H1 (cell line): ENCODE measurements around the gene FREM1. TPM values are rescaled to one million over a fixed set of nuclear protein-coding genes. Genes with fewer than 3 reads are reported as not detected.

Experiments used
- CTCF ChIA-PET: fragments of 300-600 bp; sonication (Branson Sonifier 250); formaldehyde crosslinking; loops from one replicate; lab custom pipeline; 2021; ENCODE audit not compliant: partially characterized antibody; lab: Charles Lee
- POLR2A ChIA-PET: fragments of 300-600 bp; sonication (Branson Sonifier 250); formaldehyde crosslinking; loops from one replicate; lab custom pipeline; 2021; ENCODE audit warnings: inconsistent platforms; ENCODE audit not compliant: partially characterized antibody; lab: Charles Lee
- DNase-seq, 2 experiments: peaks; one replicate each; pipeline versions ENCODE4 v3.0.0 to v3.0.0-alpha.2; 2010 to 2022; ENCODE audit warnings: low spot score in 2 of 2, low read depth in 1 of 2, mixed read lengths in 1 of 2
- FAIRE-seq: peaks from 2 replicates; lab custom pipeline; 2011; peaks lifted over from hg19 to GRCh38; lab: Jason Lieb, UNC
- H2AFZ ChIP-seq: 2 replicates; pipeline ENCODE4 v1.8.1; 2012; ENCODE audit warnings: low read length, inconsistent platforms
- H2AK5ac ChIP-seq: 2 replicates; pipeline ENCODE4 v1.6.1; 2013; ENCODE audit warnings: low read depth, low read length
- H2BK120ac ChIP-seq: replicated peaks from 2 replicates; pipeline ENCODE3; 2013; ENCODE audit warnings: low read depth, low read length, inconsistent platforms
- H2BK12ac ChIP-seq: 2 replicates; pipeline ENCODE4 v1.6.1; 2013; ENCODE audit warnings: low read depth, low read length
- H2BK15ac ChIP-seq: 2 replicates; pipeline ENCODE4 v1.6.1; 2013; ENCODE audit warnings: low read length
- H2BK20ac ChIP-seq: 2 replicates; pipeline ENCODE4 v1.6.1; 2013; ENCODE audit warnings: low read length
- H2BK5ac ChIP-seq: 2 replicates; pipeline ENCODE4 v1.6.1; 2013; ENCODE audit warnings: low read depth, low read length
- H3K14ac ChIP-seq: 2 replicates; pipeline ENCODE4 v1.6.1; 2013; ENCODE audit warnings: inconsistent platforms; ENCODE audit not compliant: insufficient read length
- H3K18ac ChIP-seq: 2 replicates; pipeline ENCODE4 v1.6.1; 2013; ENCODE audit warnings: low read length; ENCODE audit errors: extremely low read depth
- H3K23ac ChIP-seq: 2 replicates; pipeline ENCODE4 v1.6.1; 2013; ENCODE audit warnings: inconsistent platforms; ENCODE audit not compliant: insufficient read length
- H3K23me2 ChIP-seq: 2 replicates; pipeline ENCODE4 v1.6.1; 2013; ENCODE audit warnings: low read depth, low read length
- H3K27ac ChIP-seq: 2 replicates; pipeline ENCODE4 v1.6.1; 2011; ENCODE audit warnings: low read depth, low read length, inconsistent platforms
- H3K27me3 ChIP-seq, 4 experiments: replicated peaks in 1 of 4; 1 replicate in 1 of 4; 2 replicates in 3 of 4; pipeline versions ENCODE4 v1.6.1 to v1.8.1; 2011 to 2013; ENCODE audit warnings: low read length in 3 of 4, mild to moderate bottlenecking in 3 of 4, inconsistent platforms in 2 of 4, mixed read lengths in 2 of 4, moderate library complexity in 1 of 4; ENCODE audit not compliant: control insufficient read depth in 3 of 4, insufficient read depth in 3 of 4; ENCODE audit errors: extremely low read depth in 1 of 4
- H3K36me3 ChIP-seq, 4 experiments: 2 replicates each; pipeline versions ENCODE4 v1.6.1 to v1.8.1; 2011 to 2013; ENCODE audit warnings: mild to moderate bottlenecking in 4 of 4, low read length in 3 of 4, moderate library complexity in 2 of 4, control low read depth in 1 of 4, inconsistent platforms in 1 of 4; ENCODE audit not compliant: insufficient read depth in 4 of 4, control insufficient read depth in 2 of 4
- H3K4ac ChIP-seq: replicated peaks from 2 replicates; pipeline ENCODE3; 2013; ENCODE audit warnings: low read length, low read depth, mixed read lengths, inconsistent platforms; ENCODE audit not compliant: insufficient read length
- H3K4me1 ChIP-seq, 4 experiments: replicated peaks in 1 of 4; 1 replicate in 1 of 4; 2 replicates in 3 of 4; pipeline versions ENCODE4 v1.6.1 to v1.8.1; 2011 to 2013; ENCODE audit warnings: low read length in 3 of 4, inconsistent platforms in 2 of 4, mixed read lengths in 1 of 4; ENCODE audit not compliant: insufficient read depth in 4 of 4, control insufficient read depth in 3 of 4
- H3K4me2 ChIP-seq, 2 experiments: 2 replicates each; pipeline versions ENCODE4 v1.6.1 to v1.8.1; 2011 to 2013; ENCODE audit warnings: low read depth in 2 of 2, low read length in 2 of 2, control low read depth in 1 of 2, inconsistent platforms in 1 of 2, mild to moderate bottlenecking in 1 of 2; ENCODE audit not compliant: insufficient read depth in 1 of 2
- H3K4me3 ChIP-seq, 4 experiments: fragments of 200-600, 300-600 bp in 1 of 4; sonication (generic), shearing (Covaris generic), sonication (Bioruptor Twin) in 1 of 4; 2 replicates each; pipeline versions ENCODE4 v1.5.1 to v1.8.1; 2011 to 2016; ENCODE audit warnings: low read length in 4 of 4, low read depth in 3 of 4, control low read depth in 2 of 4, inconsistent platforms in 2 of 4, mild to moderate bottlenecking in 2 of 4, mixed read lengths in 1 of 4, moderate library complexity in 1 of 4; ENCODE audit not compliant: insufficient read depth in 2 of 4; ENCODE audit errors: extremely low read depth in 1 of 4
- H3K56ac ChIP-seq: replicated peaks from 2 replicates; pipeline ENCODE3; 2013; ENCODE audit warnings: low read depth, mild to moderate bottlenecking, mixed read lengths, low read length, inconsistent platforms; ENCODE audit not compliant: insufficient read length
- H3K79me1 ChIP-seq: 2 replicates; pipeline ENCODE4 v1.6.1; 2013; ENCODE audit warnings: low read depth, low read length, control low read depth
- H3K79me2 ChIP-seq, 2 experiments: 2 replicates each; pipeline versions ENCODE4 v1.6.1 to v1.8.1; 2012 to 2013; ENCODE audit warnings: low read length in 2 of 2, mild to moderate bottlenecking in 2 of 2, inconsistent platforms in 1 of 2; ENCODE audit not compliant: insufficient read depth in 2 of 2, control insufficient read depth in 1 of 2
- H3K9ac ChIP-seq, 4 experiments: replicated peaks in 1 of 4; 1 replicate in 1 of 4; 2 replicates in 3 of 4; pipeline versions ENCODE4 v1.6.1 to v1.8.1; 2011 to 2013; ENCODE audit warnings: low read depth in 3 of 4, low read length in 3 of 4, control low read depth in 2 of 4, mild to moderate bottlenecking in 2 of 4, moderate library complexity in 2 of 4, inconsistent platforms in 1 of 4; ENCODE audit errors: extremely low read depth in 1 of 4
- H3K9me3 ChIP-seq, 2 experiments: 2 replicates each; pipeline versions ENCODE4 v1.6.1 to v1.8.1; 2012 to 2013; ENCODE audit warnings: mild to moderate bottlenecking in 2 of 2, moderate library complexity in 2 of 2, control low read depth in 1 of 2, inconsistent platforms in 1 of 2, low read depth in 1 of 2, low read length in 1 of 2, mixed read lengths in 1 of 2; ENCODE audit not compliant: insufficient read depth in 2 of 2
- H4K20me1 ChIP-seq, 2 experiments: replicated peaks in 1 of 2; 2 replicates each; pipeline versions ENCODE3 to v1.8.1; 2011 to 2013; ENCODE audit warnings: inconsistent platforms in 2 of 2, low read length in 2 of 2, mild to moderate bottlenecking in 1 of 2; ENCODE audit not compliant: insufficient read depth in 2 of 2, control insufficient read depth in 1 of 2
- H4K5ac ChIP-seq: 2 replicates; pipeline ENCODE4 v1.6.1; 2013; ENCODE audit warnings: low read length, low read depth, mixed read lengths, inconsistent platforms; ENCODE audit not compliant: insufficient read length
- H4K8ac ChIP-seq: 2 replicates; pipeline ENCODE4 v1.8.0; 2013; ENCODE audit warnings: mild to moderate bottlenecking, moderate library complexity, low read length, inconsistent platforms; ENCODE audit not compliant: insufficient read depth; ENCODE audit errors: extremely low read depth
- H4K91ac ChIP-seq: replicated peaks from 2 replicates; pipeline ENCODE3; 2013; ENCODE audit warnings: low read length, mixed read lengths, inconsistent platforms; ENCODE audit not compliant: insufficient read length
- BRCA1 ChIP-seq: IDR thresholded peaks from 2 replicates; pipeline ENCODE4 v1.6.1; 2012; ENCODE audit warnings: low read depth, low read length, improper control_type of control experiment
- EP300 ChIP-seq, 2 experiments: IDR thresholded peaks; 1 replicate in 1 of 2; 2 replicates in 1 of 2; pipeline ENCODE4 v1.6.1; 2011 to 2012; ENCODE audit warnings: low read depth in 2 of 2, low read length in 2 of 2, mild to moderate bottlenecking in 2 of 2, borderline replicate concordance in 1 of 2, inconsistent platforms in 1 of 2, moderate library complexity in 1 of 2
- GTF2F1 ChIP-seq: IDR thresholded peaks from 2 replicates; pipeline ENCODE4 v1.6.1; 2012; ENCODE audit warnings: low read depth, low read length, improper control_type of control experiment, borderline replicate concordance
- JUN ChIP-seq: IDR thresholded peaks from 2 replicates; pipeline ENCODE4 v1.6.1; 2011; ENCODE audit warnings: low read depth, mild to moderate bottlenecking, improper control_type of control experiment, low read length
- PHF8 ChIP-seq: fragments of 200-600 bp; sonication (generic); conservative IDR thresholded peaks from 2 replicates; pipeline ENCODE4 v1.7.1; 2012; ENCODE audit warnings: low read depth, mild to moderate bottlenecking, inconsistent platforms, low read length, moderate library complexity
- RAD21 ChIP-seq, 2 experiments: IDR thresholded peaks in 1 of 2; conservative IDR thresholded peaks in 1 of 2; 2 replicates each; pipeline ENCODE4 v1.6.1; 2011; ENCODE audit warnings: low read depth in 2 of 2, low read length in 2 of 2, improper control_type of control experiment in 1 of 2, inconsistent platforms in 1 of 2, mild to moderate bottlenecking in 1 of 2, moderate library complexity in 1 of 2
- TAF7 ChIP-seq: optimal IDR thresholded peaks from 2 replicates; pipeline ENCODE3; 2011; ENCODE audit warnings: low read depth, mild to moderate bottlenecking, inconsistent platforms, low read length, moderate library complexity, borderline replicate concordance
- polyA plus RNA-seq, 7 experiments: library from polyadenylated mRNA; depleted of rRNA in 3 of 7; stranded (reverse) in 5 of 7; unstranded in 2 of 7; fragments of >200 nt in 5 of 7; fragments of 200-250 nt in 2 of 7; gene quantifications; 1 replicate in 5 of 7; 2 replicates in 1 of 7; 4 replicates in 1 of 7; pipeline versions ENCODE4 v1.2.1 to v1.2.3, GENCODE V29; 2011 to 2013; ENCODE audit warnings: missing spikeins in 2 of 7, mixed read lengths in 2 of 7
- total RNA-seq: library from RNA; stranded (reverse); fragmentation: NEBNext Ultra II Directional; extraction: Animal tissue kit (Norgen Biotek cat#: 25700); gene quantifications from 2 replicates; pipeline ENCODE4 v1.2.1, GENCODE V29; 2021

Gene FREM1
- total and polyA plus RNA-seq, 2 of the 8 experiments (the other 6 are each of a cell fraction or from before 2014, with no cell fraction given) = 2.6 to 3.1 TPM

DNA sequence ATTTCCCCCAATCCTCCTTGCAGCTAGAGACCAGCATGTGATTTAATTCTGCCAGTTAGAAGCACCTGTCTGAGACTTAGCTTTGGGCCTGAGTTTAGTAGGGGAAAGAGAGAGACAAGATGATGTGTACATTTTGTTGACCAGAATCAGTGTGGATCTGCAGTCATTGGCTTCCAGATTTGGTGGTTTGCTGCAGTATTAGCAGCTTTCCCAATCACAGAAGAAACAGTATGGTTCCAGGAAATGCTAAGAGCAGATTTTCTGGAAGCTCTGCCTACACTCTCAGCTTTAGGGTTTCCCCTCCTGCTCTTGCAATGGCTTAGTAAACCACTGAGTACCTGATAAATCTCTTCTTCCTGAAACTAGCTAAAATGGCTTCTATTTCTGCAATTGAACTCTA, 48.8 kb upstream of the FREM1 start:
- no peak overlapping the region for H2BK20ac ChIP-seq
- no peak overlapping the region for H3K56ac ChIP-seq
- H4K5ac ChIP-seq = no peak overlapping the region
- CTCF ChIA-PET = no interaction called here
- no peaks in the 10 kb centered on the region for H3K79me1 ChIP-seq
- H3K4me1 ChIP-seq = no peaks in the 10 kb centered on the region; a peak in 1 of 7 replicates
- H3K23me2 ChIP-seq = peaks cover 2% of the 10 kb centered on the region; the same call in 1 of the 2 replicates
- no peaks in the 10 kb centered on the region for H3K27me3 ChIP-seq
- no peak overlapping the region for H2AK5ac ChIP-seq
- H2BK12ac ChIP-seq = no peak overlapping the region
- no peak overlapping the region for H3K14ac ChIP-seq
- H2BK15ac ChIP-seq = no peak overlapping the region
- no peak overlapping the region for H2BK5ac ChIP-seq
- H3K4ac ChIP-seq = no peak overlapping the region
- no peak overlapping the region for H2AFZ ChIP-seq
- FAIRE-seq = no peak
- H3K23ac ChIP-seq = no peak overlapping the region
- H3K9ac ChIP-seq = no peak overlapping the region
- H3K79me2 ChIP-seq = no peaks in the 10 kb centered on the region
- POLR2A ChIA-PET = no interaction called here
- H4K20me1 ChIP-seq = no peaks in the 10 kb centered on the region
- no peak overlapping the region for H3K18ac ChIP-seq
- no peak overlapping the region for H4K8ac ChIP-seq
- H4K91ac ChIP-seq = no peak overlapping the region
- no peak overlapping the region for H3K4me2 ChIP-seq
- H3K27ac ChIP-seq = no peak overlapping the region
- H3K9me3 ChIP-seq = no peaks in the 10 kb centered on the region
- H3K4me3 ChIP-seq = no peak overlapping the region
- no peak overlapping the region for H2BK120ac ChIP-seq
- no peak for TF ChIP-seq EP300 (IDR thresholded peaks at IDR 0.05; ENCODE audit: borderline replicate concordance in 1 of 2, low read depth in 2 of 2, low read length in 2 of 2)
- TF ChIP-seq TAF7 = no peak
- TF ChIP-seq PHF8 = no peak
- no peak for TF ChIP-seq RAD21 (IDR thresholded peaks at IDR 0.05 in 1 of 2, conservative IDR thresholded peaks at IDR 0.05 in 1 of 2; ENCODE audit: low read depth in 2 of 2, low read length in 2 of 2)
- no peak for TF ChIP-seq BRCA1
- no peak for TF ChIP-seq JUN
- TF ChIP-seq GTF2F1 = no peak
- no peaks in the 10 kb centered on the region for H3K36me3 ChIP-seq
- no peak for DNase-seq
